Measurements from ENCODE around the gene DUSP7.

The DUSP7 gene

DNA sequence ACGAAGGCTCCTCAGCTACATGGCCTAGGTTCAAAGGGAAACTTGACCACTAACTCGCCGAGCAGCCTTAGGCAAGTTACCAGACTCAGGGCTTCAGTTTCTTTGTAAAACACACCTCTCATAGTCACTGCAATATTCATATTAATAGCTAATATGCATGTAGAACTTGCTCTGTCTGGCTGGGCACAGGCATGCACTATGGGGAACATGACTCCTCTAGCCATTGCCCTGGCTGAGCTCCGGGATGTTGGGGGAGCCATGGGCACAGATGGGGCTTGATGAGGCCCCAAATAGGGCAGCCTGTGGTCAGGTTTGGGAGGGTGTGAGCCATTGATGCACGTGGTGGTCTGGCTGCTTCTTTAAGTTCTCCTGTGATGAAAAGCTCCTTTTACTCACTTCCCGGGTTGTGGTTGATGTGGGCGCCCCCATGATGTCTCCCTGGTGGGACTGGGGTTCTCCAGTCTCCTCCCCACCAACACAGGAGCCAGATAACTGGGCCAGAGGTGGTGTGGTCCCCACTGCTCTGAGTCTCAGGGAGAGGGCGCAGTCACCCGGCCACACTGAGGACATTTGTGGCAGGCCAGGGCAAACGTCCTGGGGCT is 29.4 kb upstream of the DUSP7 start:
- no peak for DNase-seq

DNA sequence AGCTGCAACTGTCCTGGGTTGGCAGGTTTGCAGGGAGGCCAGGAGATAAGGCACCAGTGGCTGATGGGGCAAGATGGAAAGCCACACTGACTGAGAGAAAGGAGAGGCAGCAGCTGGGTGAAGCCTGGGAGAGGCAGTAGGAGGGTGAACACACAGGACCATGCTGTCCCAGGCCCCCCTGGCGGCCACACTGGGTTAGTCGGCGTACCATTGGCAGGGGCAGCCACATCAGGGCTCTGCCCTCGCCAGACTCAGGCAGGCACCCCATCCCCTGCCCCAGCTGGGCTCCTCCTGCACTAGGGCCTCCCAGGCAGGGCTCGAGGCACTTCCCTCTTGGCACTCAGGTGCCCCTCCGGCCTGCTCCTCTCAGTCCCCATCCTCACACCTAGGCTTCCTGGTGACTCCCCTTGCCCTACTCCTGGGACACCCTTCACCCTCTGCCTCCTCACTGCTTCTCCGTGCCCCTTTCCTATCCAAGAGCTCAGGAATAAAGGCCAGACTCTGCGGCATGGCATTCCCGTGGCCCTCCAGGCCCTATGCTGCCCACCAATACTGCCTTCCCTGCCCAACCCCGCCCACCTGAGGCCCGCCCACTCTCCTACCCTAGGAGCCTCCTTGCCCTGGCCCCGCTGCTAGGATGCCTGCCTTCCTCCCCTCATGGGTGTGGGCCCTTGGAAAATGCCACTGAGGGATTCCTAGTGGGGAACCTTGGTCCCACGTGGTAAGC is 28.7 kb upstream of the DUSP7 start:
- DNase-seq, result no peak

DNA sequence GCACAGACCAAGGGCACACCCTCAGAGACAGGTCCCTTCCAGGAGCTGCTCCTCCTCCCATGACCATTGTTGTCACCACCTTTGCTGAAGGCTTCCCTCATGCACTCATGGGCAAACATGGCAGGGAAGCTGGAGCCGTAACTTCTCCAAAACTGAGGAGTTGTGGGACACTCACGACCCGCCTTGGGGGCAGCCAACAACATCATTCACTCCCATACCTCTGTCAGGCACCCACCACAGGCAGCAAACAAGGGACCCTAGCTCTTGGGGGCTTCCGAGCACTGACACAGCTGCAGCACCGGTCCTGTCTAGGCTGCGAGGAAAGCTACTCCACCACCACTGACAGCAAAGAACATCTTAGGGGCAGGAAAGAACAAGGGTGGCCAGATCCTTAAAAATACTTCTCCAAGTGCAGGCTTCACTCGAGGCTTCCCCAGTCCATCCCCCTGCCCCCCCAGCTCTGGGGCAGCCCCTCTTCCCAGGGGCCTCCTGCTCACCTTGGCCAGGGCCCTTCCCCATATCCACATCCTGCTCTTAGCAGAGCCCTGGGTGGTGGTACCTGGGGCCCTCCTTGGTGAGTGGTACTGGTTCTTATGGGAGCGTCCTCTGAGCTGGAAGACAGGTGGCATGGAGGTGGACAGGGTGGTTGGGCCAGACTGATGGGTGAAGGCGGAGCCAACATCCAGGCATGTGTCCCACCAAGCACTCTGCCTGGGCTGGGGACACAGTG is 28.0 kb upstream of the DUSP7 start:
- DNase-seq, result no peak

DNA sequence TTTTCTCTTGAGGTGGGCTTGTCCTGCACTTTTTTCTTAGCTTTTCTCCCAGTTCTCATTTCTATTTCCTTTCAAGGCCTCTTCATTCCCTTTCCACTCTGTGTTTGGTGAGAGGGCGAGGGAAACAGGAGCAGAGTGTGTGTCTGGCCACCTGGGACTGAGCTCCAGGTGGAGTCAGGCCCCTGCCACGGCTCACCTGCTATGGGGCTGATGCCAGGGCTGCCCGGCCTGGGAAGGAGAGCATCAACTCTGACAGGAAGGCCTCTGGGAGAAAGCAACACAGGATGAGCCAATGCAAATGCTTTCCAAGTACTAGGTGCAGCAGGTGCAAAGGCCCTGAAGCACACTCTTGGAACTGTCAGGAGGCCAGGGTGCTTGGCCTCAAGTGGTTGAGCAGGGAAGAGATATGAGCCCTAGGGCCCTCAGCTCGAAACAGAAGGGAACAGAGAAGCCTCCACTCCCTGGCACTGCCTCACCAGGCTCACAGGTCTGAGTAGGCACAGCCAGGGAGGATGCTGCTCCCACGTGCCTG is 27.3 kb upstream of the DUSP7 start:
- no peak for DNase-seq

DNA sequence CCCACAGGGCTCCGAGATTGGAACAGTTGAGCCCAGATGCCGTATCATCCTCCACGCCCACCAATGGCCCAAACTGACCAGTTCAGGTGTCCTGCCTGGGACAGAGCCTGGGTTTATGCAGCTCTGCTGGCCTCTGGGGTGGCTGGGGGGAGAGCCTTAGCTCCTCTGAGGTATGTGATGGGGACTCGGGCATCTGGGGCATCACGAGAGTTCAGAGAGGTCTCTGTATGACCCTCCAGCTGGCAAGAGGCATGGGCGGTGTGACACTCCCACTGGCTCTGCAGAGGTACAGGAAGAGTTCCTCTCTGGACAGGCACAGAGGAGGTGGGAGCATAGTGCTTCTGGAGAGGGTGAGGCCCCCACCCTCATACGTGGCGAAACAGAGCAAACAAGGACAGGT is 26.6 kb upstream of the DUSP7 start:
- no peak for DNase-seq

DNA sequence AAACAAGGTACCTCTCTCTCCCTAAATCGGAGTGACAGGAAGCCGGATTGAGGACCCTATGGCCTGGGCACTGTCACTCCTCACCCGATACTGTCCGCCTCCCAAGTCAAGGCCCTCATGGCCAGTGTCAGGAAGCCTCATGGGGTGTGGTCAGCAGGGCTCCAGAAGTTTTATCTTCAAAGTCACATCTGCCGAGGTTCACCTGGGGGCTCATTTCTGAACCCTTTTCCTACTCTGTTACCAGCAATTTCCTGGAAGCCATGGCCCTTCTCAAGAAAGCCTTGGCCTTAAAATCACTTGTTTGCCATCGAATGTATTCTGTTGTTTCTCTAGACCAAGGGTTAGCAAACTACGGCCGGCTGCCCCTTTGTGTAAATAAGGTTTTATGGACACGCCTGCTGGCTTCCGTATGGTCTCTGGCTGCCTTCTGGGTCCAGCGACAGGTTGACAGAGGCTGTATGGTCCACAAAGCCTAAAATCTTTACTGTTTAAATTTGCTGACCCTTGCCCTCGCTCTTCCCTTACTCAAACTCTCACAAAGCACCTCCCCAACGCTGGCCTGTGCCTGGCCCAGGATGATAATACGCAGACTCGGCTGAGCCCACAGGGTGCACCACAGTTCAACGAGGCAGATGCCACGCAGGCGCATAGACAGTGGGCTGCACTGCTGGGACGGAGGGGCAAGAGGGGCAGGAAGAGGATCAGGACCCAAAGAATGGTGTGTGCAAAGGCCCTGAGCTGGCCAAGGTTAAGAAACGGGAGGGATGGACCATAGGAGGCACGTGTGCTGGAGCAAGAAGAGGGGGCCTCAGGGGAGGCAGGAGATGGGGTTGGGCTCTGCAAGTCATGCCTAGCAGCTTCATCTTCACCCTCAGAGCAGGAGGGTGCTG is 24.7 kb upstream of the DUSP7 start:
- no peak for DNase-seq

DNA sequence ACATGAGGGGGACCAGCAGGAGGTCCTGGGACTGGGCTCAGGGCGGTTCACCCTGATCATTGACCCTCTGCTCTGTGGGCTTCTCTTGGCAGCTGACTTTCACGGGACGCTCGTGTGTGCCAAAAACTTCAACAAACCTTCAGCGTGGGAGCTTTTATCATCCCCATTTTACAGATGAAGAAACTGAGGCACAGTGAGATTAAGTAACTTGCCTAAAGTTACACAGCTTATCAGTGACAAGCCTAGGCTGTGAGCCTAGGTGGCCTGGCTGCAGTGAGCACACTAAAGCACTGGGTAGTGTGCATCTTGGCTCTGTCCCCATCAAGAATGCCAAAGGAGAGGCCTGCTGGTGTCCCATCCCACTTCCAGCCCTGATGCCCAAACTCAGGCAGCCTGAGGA is 23.6 kb upstream of the DUSP7 start:
- no peak for DNase-seq

DNA sequence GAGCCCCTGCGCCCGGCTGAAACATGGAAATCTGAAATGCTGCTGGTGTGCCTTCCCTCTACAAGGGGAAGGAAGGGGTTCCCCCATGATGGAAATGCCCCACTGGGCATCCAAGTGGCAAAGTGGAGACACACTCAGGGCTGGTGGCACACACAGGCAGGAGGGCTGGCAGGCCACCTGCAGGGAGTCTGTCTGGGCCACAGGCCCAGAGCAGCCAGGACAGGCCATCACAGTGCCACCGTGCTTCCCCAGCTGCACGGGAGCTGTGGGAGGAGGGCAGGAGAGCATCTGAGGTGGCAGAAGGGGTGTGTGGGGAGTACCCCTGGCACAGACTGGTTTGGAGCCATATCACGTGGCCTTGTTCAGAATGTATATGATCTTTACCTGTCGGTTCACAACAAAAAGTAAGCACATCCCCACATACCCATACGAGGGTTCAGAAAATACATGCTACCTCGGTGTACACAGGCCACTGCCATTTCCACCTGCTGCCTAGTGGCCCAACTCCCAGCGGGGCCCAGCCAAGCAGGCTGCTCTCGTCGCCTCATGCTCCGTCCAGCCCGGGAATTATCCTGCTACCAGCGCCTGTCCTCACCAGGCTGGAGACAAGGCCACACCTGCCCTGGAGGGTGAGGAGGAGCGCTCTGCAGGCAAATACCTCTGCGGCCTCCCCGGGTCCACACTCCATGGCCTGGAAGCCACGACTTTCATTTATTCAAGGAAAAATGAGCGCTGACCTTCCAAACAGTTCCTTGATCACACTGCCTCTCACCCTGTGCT is 22.6 kb upstream of the DUSP7 start:
- DNase-seq, result no peak

DNA sequence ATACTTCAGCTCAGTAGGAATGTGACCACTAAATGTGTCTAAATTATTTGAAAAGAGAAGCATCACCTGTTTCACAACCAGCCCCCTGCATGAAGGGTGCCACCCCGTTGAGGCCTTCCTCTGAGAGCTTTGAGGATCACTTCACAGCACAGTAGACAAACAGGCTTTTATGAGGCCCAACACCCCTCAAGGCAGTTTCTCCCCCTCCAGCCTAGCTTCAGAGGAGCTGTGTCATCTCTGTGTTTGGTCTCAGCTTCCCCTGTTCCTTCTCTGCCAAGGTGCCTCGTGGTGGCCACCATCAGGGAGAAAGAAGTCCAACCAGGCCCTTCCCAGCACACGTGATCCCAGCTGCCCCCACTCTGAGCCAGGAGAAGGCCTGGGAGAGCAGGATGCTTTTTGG is 21.6 kb upstream of the DUSP7 start:
- no peak for DNase-seq

DNA sequence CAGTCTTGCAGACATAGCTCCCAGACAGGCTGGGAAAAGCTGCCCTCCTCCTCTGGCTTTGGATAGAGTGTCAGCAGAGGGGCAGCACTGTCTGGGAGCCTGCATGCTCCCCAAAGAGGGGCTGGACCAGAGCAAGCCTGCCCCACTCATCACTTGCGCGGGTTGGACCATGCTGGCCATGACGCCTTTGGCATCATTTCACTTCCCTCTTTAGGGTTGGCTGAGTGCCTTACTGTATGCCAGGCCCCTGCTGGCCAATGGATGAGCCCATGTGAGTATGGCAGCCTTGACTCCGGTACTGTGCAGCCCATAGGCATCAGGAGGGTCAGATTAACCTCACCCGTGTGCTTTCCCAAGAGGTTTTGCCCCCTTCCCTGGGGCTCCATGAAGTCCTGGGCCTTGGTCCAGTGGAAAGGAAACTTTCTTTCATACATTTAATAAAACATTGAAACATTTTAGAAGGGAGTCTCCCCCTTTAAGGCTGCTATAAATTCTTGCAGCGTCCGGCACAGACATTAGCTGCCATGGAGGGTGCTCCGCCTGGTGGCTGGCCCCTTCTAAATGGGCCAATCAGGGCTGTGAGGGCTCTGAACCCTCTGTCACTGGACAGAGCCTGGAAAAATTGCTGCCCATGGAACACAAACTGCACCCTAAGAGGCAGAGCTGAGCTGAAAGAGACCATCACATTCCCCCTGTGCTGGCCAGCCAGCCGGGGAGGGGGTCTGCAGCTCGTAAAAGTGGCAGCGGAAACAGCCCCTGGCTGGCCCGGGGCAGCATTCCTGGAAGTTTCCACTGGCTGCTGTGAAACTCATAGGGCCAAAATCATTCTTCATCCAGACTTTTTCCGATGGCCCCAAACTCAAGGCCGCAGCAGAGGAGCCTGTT is 20.8 kb upstream of the DUSP7 start:
- DNase-seq, result no peak

DNA sequence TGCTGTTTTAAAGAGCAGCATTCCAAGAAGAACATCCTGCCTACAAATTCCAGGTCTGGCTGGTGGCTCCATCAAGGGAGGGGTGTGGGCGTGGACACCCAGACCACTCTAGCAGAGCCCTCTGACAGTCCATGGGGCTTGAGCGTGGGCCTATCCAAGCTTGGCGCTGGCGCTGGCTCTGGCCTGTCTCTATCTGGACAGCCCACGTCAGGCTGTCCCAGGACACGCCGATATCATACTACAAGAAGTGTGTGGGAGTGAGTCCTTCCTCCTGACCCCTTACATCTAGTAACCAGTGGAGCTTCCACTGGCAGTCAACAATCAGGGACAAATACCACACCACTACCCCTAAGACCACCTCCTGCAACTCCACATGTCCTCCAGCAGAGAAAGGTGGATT is 17.1 kb upstream of the DUSP7 start:
- DNase-seq, result no peak

DNA sequence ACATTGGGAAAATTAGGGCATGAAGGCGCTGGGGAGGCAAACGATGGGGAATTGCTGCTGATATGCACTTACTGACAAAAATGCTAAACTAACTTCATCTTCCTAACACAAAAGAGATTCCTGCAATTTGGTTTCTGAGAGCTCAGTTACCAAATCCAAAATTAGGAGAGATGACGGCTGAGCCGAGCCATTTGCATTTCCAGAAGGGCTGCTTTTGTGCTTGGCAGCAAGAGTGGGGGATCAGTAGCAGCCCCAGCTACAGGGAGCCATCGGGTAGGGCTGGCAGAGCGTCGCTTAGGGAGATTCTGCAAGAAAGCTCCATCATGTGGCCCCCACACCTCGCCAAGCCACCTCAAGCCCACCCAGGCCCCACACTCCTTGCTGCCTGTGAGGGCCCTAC is 16.1 kb upstream of the DUSP7 start:
- no peak for DNase-seq

DNA sequence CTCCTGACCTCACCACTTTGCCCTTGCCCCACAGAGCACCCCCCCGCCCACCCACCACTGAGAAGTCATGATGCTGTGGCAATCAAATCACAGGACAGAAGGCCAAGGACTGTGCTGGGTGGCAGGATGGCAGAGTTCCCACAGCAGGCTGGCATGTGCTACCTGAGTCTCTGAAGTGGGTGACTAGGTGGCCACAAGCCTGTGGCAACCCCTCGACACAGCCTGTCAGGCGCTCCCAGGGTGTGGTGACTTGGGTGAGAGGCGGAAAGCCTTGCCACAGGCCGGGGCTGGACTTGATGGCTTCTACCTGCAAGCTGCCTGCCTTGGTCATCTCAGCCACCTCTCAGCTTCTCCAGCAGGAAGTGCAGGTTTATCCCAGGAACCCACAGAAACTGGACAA is 15.6 kb upstream of the DUSP7 start:
- no peak for DNase-seq

DNA sequence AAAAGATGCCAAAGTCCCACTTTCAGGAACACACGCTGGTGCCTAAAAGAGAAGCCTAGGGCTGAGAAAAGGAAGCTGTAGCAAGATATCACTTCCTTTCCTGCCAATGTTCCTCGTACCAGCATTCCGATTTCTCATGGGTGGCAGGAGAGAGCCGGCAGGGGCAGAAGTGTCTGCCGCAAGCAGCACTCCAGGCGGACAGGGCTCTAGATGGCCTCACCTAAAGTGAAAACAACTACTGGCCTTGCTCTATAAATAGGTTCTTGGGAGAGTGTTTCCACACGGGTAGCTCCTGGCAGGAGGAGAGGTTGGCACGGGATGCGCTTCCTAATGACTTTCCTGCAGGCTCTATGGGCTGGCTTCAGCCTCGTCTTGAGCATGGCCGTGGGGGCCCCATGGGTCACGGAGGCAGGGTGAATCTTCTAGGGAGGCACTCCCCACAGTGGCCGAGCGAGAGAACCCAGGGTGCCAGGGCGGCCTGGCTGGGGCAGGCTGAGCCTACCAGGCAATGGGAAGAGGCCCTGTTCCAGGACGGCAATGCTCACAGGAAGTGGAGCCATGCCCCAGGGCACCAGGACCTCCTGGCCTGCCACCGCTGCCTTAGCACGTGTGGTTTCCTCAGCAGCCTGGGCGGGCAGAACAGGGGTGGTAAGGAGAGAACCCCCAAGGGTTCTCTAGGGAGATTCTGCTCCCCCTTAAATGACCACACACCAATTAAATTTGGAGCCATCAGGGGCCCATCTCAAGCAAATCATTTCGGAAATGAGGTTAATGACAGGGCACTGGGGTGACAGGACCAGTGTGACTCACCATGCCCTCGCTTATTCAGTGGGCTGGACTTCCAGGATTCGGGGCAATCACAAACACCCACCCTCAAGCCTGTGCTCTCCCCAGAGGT is 14.6 kb upstream of the DUSP7 start:
- no peak for DNase-seq

DNA sequence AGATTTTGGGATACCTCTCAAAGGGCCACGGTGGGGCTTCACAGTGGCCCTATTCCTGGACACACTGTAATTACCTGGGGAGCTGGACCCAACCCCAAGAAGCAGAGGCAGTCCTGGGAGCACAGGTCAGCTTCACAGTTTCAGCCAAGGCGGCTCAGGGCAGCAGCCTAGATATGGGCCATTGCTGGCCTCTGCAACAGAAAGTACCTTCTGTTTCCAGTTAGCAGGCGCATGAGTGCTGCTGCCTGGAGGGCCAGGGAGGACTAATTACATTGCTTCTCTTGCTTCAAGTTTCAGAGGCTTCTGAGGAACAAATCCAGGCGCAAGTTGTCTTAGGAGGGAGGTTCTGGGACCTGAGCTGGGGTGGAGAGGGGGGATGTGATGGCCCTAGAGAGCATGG is 13.5 kb upstream of the DUSP7 start:
- DNase-seq, result no peak

DNA sequence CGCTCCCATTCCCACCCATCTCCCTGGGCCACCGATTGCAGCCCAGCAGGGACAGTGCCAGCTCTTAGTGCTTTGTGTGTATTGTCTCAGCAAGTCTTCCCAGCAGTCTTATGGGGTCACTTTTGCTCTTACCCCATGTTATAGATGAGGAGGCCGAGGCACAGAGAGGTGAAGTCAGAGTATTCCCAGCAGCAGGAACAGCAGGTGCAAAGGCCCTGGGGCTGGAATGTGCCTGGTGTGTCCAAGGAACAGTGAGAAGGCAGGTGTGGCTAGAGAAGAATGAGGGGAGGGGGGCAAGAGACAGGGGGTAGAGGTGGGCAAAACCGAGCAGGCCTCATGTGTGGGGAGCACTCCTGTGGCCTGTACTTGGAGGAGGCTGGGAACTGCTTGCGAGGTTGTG is 12.8 kb upstream of the DUSP7 start:
- no peak for DNase-seq

DNA sequence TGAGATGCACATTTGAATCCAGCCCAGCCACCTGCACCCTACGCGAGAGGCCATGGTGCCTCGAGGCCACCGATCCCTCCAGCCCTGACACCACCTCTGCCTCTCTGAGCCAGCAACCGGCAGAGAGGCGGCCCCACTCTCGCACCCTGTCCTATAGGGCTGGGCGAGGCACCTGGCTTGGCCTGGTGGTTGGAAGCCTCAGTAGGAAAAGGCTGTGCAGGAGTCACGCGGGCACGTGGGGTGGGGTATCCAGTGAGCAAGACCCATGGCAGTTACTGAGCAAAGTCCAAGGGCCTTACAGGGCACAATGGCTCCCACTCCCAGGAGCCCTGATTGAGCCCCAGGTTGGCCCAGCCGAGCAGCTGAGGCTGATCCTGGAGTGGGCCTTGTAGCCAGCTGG is 12.4 kb upstream of the DUSP7 start:
- DNase-seq, result no peak

DNA sequence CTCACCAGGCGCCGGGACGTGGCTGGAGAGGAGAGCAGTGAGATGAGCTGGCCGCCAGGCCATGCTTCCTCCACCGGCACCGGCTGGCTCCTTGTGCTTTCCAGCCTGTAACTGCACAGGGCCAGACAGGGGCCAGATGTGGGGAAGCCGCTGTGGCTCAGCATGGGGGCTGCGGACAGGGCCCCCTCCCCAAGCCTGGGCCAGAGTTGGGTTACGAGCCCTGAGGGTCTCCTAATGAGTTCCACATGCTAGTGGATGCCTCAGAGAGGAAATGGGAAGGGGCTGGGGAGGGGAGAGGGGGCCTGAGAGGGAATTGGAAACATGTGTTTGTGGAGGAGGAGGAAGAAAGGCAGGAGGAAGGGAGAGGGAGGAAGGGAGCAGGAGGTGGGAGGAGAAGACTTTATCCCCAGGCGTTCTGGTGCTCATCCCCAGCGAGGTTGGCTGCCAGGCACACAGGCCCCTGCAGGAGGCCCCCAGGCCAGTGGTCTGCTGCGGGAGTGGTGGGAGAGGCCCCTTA is 11.7 kb upstream of the DUSP7 start:
- no peak for DNase-seq

DNA sequence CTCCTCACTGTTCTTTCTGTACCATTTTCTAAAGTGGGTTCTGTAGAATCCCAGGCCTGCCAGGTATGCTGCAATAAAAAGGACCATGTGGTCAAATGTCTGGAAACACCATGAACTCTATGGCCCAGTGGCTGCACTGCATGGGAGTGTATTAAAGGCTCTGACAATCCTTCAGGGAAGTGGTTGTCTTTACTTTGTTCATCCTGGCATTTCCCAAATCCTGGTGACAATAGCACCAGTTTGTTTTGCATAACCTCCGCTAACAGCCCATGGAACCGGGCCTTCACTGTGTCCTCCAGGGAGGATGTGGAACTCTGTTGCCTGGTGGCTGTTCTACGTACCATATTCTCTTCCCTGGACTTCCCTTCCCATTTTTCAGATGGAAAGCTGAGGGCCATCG is 11.2 kb upstream of the DUSP7 start:
- DNase-seq, result no peak

DNA sequence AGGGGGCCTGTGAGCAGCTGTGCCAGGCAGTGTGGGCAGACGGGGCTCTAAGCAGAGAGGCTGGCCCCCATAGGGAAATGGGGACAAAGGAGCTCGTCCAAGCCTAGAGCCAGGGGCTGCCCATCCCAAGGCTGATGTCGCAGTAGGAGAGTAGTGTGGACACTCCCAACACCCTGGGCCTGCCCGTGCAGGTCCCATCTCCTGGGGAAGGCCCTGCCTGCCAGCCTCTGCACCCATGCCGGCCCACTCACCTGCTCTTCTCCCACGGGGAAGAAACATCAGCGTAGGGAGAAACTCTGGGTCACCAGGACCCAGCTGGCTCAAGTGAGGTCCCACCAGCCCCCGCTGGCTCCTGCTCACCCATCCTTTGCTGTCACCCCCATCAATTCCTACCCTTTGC is 10.7 kb upstream of the DUSP7 start:
- DNase-seq, result no peak

Data from NCI-H2107 (cell line).